Right lung (tissue), 5 donors: ENCODE results near the gene HLF. TPM values are rescaled to one million over a fixed set of nuclear protein-coding genes. Genes with fewer than 3 reads are reported as not detected.

ENCODE experiments used
- DNase-seq, 2 donors: peaks; one replicate each; pipeline ENCODE4 v3.0.0-alpha.2; 2013
- polyA plus RNA-seq, 5 donors: library from polyadenylated mRNA; unstranded; fragments of 120-200 nt; gene quantifications; one replicate each; pipeline versions ENCODE4 v1.2.1 to v1.2.3, GENCODE V29; 2013; ENCODE audit warnings: inconsistent platforms in 1 of 5, low replicate concordance in 1 of 5; ENCODE audit not compliant: insufficient read length in 5 of 5, insufficient read depth in 1 of 5

Gene HLF
- polyA plus RNA-seq, 5 donors = 2.6 to 5.1 (median 4.0) TPM

- no peak for DNase-seq
These were observed 89.2 kb downstream of the HLF start for GRCh38 chr17:55354010-55354409.

DNA sequence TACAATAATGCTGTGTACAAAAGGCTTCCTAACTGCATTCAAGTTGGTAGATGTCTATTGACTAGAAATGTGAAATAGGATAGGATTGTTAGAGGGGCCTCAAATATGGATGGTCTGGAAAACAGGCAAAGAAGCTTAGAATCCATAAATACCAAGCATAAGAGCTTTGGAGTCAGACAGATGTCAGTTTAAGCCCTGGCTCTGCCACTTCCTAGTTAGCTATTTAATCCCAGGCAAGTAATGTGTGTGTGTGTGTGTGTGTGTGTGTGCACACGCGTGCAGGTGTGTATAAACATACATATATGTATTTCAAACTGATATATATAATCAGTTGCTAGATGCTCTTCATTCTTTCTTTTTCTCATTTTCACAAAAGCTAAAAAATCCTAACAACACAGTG, 90.2 kb downstream of the HLF start:
- no peak for DNase-seq

DNA sequence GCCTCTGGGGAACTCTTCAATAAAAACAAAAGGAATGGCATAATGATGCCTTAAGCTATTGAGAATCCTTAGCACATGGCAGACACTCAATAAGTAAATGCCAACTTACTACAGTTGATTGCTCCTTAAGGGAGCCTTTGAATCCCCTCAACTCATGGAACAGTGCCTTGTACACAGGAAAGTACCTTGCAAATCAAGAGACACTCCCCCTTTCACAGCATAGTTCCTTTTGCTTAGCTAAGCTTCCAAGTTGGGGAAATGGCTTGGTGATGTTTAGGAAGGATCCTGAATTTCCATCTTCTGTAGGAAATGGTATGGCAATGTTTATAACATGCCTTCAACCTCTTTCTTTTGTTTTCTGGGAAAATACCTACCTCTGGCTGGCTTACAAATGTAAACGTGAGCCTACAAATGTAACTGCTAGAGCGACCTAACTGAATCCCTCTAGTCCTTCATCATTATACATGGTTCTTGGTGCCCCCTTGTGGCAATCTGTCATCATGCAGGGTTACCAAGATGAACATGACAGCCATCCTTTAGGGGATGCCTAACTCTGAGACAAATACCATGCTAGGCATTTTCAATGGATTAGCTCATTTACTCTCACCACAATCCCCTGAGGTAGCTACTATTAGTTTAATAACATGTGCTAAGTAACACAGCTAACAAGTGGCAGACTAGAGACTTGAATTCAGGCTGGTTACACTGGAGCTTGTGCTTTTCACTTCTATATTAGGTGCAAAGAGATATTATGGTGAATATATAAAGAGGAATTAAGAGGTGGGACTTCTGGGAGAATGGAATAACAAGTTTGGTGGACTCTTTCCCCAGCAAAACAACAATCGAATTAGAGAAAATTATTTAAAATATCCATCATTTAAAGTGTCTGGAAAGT, 91.9 kb downstream of the HLF start:
- peak; percentile 36 to 53 for DNase-seq

DNA sequence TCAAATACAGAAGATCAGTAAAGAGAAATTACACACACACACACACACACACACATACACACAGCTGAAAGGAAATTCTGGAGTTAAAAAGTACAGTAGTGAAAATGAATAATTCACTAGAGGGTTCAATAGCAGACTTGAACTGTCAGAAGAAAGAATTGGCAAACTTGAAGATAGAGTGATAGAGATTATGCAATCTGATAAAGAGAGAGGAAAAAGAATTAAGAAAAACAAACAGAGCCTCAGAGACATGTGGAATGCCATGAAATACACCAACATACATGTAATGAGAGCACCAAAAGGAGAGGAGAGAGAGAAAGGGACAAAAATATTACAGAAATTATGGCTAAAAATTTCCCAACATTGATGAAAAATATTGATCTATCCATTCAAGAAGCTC, 96.2 kb downstream of the HLF start:
- no peak for DNase-seq

DNA sequence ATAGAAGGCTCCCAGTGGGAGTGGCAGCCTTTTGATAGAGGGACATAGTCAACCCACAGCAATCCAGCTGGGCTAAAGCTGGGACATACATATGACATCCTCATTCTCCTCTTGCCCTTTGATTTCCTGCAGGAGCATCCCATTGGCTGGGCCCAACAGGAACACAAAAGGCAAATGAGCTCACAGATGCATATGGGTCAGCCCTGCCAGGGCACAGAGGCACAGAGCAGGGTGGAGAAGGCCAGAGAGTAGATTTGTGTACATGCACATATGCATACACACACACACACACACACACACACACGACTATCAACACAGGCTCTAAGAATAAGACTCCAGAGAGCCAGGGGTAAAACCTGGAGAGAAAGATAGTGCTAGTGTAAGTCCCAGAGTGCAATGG, 98.3 kb downstream of the HLF start:
- no peak for DNase-seq

GRCh38 chr17:55366020-55366481, 101.3 kb downstream of the HLF start:
- no peak for DNase-seq

DNA sequence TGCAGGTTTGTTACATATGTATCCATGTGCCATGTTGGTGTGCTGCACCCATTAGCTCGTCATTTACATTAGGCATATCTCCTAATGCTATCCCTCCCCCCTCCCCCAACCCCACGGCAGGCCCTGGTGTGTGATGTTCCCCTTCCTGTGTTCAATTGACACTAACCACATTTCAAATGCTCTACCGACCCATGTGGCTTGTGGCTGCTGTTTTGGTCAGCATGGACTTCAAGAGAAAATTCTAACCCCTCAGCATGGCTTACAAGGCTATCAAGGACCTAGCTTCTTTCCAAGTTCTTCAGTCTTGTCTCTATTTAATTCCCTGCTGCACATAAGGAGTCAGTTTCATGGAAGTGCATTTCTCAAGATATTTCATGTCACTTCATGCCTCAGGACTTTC, 103.9 kb downstream of the HLF start:
- no peak for DNase-seq

Other genes with a start within 250 kb of the HLF start
- gene MMD, start 156.9 kb downstream of the HLF start, polyA plus RNA-seq = 10 to 100 TPM; 24.5 to 33.6 (median 24.9) TPM
- gene SMIM36, start 246.5 kb downstream of the HLF start, polyA plus RNA-seq = under 1 TPM; 0.14 to 0.28 (median 0.18) TPM